ENCODE data around the gene SAE1.
"Not testable (repeated sequence)": the region's sequence is repeated elsewhere in the genome, so short reads cannot be mapped to it uniquely, and the experiment has no call there.

SAE1 gene

DNA sequence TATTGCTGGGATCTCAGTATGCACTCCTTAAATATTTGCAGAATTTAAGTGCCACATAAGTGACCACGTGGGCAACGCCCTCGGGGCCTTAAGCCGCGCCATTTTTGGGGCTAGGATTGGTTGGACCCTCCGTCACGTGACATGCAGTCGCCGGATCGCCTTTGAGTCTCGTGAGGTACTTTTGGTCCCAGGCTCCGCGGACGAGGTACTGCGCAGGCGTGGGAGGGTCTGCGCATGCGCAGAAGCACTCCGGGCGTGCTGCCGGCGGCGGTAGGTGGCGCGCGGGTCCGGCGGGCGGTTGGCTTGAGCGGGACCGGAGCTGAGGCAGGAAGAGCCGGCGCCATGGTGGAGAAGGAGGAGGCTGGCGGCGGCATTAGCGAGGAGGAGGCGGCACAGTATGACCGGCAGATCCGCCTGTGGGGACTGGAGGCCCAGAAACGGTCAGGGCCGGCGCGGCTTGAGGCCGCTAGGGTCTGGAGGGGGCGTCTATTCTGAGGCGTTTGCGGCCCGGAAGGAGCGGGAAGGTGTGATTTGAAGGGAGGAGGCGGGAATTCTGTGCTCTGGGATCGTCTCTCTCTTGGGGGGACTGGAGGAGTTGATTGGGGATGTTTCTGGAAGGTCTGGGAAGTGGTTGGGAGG lies at the start of gene SAE1:
SAE1 (plus strand) TSS at position 247 of the 639 bp plus-strand sequence; CDS start at position 343, 96 bp downstream.
- FAIRE-seq = peak; percentile 98

DNA sequence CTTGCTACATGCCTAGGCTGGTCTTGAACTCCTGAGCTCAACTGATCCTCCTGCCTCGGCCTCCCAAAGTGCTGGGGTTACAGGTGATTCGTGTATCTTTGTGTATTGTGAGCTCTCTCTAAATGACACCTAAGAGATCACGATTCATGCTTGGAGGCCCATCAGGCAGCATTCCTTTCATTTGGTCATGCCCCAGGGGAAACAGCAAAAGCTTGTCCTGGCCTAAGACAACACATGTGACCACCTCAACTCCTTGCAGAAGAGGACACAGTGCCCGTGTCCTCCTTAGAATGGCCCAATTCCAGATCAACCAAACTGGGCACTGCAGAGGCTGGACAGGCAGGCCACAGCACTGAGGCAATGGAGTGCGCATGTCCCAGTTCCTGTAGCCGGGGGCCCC lies 49.5 kb upstream of the SAE1 start:
- FAIRE-seq = no peak

GRCh38 chr19:47082493-47082892 lies 48.1 kb upstream of the SAE1 start:
- FAIRE-seq = no peak

DNA sequence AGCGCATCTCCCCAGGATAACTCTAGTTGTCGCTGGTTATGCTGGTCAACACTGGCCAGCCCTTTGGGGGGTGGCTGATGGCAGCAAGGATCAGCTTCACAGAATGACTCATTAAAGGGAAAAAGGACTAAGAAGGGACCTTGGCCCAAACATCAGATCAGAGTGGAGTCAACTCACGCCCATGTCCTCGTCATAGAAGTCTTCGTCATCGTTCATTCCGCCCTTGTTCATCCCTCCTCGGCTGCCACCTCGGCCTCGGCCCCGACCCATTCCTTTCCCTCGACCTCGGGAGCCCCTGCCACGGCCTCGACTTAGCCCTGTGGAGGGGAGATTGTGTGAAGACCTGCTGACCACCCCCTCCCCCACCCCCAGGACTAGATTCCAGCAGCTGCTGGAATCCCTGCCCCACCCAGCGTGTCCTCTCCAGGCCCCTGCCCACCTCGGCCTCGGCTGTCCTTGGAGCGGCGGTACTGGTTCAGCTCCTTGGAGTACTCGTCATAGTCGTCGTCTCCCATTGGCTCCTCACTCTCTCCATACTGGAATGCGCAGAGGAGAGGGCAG lies 45.7 kb upstream of the SAE1 start:
- FAIRE-seq = no peak

GRCh38 chr19:47086280-47086679 lies 44.4 kb upstream of the SAE1 start:
- FAIRE-seq = no peak

GRCh38 chr19:47089767-47090350 lies 40.8 kb upstream of the SAE1 start:
- FAIRE-seq = no peak

DNA sequence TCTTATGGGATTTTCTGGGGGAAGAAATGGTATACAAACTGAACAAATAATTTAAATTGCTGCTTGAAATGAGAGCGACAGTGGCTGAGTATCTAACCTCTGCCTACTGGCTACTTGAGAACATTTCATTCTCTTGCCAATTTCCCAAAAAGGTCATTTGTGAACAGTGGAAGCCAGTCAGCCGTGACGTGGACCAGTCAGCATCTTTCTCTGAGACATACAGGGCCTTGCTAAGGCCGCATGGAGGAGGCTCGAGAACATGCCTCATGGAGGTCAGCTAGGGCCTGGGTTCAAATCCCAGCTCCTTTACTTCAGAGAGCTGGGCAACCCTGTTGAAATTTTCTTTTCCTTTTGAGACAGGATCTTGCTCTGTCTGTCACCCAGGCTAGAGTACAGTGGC lies 37.4 kb upstream of the SAE1 start:
- FAIRE-seq = no peak

GRCh38 chr19:47093841-47094240 lies 36.8 kb upstream of the SAE1 start:
- no peak for FAIRE-seq

GRCh38 chr19:47094557-47095475 lies 35.8 kb upstream of the SAE1 start:
- FAIRE-seq = no peak

DNA sequence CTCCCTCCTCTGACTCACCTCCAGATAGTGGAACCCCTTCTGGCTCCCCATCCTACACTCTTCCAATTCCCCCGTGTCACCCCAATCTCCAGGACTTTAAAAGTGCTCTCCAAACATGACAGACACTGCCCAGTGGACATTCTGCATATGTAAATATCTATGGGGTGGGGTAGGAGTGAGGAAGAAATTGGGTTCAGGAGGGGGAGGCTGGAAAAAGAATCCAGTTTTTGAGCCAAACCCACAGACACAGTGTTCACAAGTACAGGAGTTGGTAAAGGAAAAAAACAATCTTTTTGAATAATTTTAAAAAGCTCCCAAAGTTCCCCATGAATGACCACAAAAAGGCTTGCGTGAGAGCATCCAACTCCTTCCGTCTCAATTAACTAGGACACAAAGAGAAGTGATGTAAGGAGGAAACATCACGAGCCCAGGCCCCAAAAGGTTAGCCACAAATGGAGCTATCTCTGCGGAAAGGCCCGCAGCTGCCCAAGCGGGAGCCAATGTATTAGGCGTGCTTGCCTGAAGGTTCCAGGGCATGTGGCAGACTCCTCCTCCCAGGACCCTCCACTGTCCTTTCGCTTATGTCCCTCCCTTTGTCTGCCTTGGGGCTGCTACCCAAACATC lies 35.0 kb upstream of the SAE1 start:
- no peak for FAIRE-seq

DNA sequence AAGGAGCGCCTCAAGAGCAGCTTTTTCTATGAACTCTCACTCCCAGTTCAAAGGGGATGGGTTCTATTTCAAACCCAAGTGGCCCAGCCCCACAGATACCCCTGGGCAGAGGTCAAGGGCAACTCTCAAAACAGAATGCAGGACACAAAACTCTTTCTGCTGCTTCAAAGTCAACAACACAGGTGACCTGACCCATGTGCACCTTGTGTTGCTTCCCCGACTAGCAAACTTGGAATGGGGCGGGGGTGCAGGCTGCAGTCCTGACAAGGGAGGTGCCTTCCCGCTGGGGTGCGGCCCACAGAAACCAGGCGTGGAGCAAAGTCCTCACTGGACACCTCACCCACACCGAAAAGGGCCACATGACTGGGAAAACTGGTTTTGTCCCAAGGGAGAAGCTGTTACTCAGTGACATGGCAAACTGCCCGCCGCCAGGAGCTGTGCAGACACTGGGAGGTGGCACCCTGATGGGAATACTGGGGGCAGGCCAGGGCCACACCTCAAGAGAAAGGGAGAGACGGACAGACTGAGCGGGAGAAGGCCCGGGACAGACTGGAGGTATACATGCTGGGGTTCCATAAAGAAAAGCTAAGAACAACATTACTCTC lies 34.4 kb upstream of the SAE1 start:
- FAIRE-seq = no peak

GRCh38 chr19:47096721-47097120 lies 33.9 kb upstream of the SAE1 start:
- FAIRE-seq = no peak

- FAIRE-seq = no peak
Measured at GRCh38 chr19:47097396-47098201, 33.0 kb upstream of the SAE1 start.

- no peak for FAIRE-seq
Measured at GRCh38 chr19:47098608-47099007, 32.0 kb upstream of the SAE1 start.

DNA sequence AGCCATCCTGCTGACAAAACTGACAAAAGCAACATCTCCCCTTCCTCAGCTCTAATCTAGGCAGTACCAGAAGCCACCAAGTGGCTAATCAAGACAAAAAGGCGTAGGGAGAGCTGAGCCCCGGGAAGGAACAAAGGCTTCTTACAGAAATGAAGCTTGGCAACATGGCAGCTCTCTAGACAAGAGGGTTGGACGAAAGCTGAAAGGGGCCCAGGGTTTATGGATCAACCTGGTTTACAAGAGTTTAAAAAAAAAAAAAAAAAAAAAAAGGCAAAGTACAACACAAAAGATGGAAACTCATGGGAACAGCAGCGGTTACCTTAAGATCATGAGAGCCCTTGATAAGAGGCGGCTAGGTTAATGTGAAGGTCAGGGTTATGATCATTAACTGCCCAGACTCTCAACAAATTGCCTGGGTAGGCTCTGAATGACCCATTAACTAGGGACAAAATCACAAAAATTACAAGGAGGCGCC lies 31.0 kb upstream of the SAE1 start:
- FAIRE-seq = no peak

GRCh38 chr19:47100290-47100689 lies 30.3 kb upstream of the SAE1 start:
- no peak for FAIRE-seq

GRCh38 chr19:47101116-47101515 lies 29.5 kb upstream of the SAE1 start:
- FAIRE-seq = not testable (repeated sequence)

DNA sequence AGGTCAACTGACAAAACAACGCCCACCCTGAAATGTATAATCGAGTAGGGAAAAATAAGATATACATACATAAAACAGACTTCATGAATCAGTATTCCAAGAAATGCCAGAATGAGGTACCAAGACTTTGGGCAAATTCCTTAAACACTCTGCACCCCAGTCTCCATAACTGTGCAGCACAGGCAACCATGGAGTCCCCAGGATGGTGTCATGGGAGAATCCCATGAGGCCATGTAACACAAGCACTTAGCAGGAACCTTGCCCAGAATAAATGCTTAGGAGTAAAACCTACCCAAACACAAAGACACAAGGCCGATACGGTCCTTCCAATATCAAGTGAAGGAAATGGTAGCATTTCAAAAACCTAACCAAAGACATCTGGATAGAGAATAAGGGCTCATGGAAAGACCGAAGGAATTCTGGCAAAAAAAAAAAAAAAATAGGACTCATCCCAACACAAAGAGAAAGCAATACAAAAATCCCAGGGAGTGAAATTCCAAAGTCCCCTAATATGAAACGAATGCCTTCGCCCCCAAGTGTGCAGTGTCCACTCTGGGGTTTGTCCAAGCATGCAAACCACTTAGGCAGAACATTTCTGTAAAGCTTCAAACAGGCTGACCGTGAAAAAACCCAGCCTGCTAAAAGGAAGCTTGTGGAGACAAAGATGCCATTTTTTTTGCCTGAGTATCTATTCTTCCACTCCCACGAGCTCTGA lies 28.1 kb upstream of the SAE1 start:
- FAIRE-seq = no peak

- no peak for FAIRE-seq
Measured at GRCh38 chr19:47104680-47105079, 26.0 kb upstream of the SAE1 start.

DNA sequence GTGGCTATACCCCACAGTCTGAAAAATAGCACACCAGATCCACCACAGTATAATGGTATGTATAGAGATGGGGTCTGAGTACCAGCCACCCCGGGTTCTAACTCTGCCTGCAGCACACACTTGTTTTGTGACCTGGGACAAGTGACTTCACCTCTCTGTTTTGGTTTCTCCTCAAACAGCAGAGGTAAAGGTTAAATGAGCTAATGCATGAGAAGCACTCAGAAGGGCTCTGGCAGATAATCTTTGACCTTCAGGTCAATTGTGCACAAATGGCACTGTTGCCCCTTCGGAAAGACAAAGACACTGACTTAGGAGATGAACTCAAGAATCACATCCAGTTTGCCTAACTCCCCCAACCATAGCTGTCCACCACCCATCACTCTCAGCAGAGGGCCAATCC lies 24.8 kb upstream of the SAE1 start:
- no peak for FAIRE-seq

DNA sequence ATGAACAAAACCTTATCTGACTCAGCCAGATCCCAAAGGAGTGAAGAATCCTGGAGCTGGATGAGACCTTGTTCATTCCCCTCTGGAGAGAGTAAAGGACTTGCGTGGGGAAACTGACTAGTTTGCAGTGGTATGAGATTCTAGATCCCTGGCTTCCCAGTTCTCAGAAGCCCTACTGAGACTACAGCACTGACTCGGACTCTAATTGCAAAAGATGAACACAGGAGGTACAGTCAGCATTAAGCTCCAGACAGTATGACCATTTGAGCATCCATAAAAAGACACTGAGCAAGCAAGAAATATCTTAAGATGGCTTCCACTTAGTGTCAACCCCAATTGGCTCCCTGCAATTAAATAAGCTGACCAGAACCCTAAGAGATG lies 23.8 kb upstream of the SAE1 start:
- no peak for FAIRE-seq
